Mucosa of stomach (tissue), 1 donor: ENCODE data around the gene APOBR.

Source experiments
- H3K27me3 ChIP-seq: one replicate; pipeline ENCODE4 v1.7.0; 2013; ENCODE audit warnings: mild to moderate bottlenecking, low read length; ENCODE audit not compliant: control insufficient read depth, insufficient read depth
- H3K36me3 ChIP-seq: one replicate; pipeline ENCODE4 v1.7.0; 2013; ENCODE audit warnings: low read length; ENCODE audit not compliant: control insufficient read depth, insufficient read depth
- H3K4me1 ChIP-seq: one replicate; pipeline ENCODE4 v1.7.0; 2013; ENCODE audit warnings: mild to moderate bottlenecking, low read length; ENCODE audit not compliant: control insufficient read depth, insufficient read depth
- H3K4me3 ChIP-seq: one replicate; pipeline ENCODE4 v1.7.0; 2013; ENCODE audit warnings: low read length
- H3K9ac ChIP-seq: one replicate; pipeline ENCODE4 v1.7.0; 2013; ENCODE audit warnings: mild to moderate bottlenecking, low read length, moderate library complexity
- H3K9me3 ChIP-seq: one replicate; pipeline ENCODE4 v1.7.0; 2013; ENCODE audit warnings: mild to moderate bottlenecking, low read length, moderate library complexity; ENCODE audit not compliant: control insufficient read depth
- donor health status: Pancreatic carcinoma.

APOBR gene

DNA sequence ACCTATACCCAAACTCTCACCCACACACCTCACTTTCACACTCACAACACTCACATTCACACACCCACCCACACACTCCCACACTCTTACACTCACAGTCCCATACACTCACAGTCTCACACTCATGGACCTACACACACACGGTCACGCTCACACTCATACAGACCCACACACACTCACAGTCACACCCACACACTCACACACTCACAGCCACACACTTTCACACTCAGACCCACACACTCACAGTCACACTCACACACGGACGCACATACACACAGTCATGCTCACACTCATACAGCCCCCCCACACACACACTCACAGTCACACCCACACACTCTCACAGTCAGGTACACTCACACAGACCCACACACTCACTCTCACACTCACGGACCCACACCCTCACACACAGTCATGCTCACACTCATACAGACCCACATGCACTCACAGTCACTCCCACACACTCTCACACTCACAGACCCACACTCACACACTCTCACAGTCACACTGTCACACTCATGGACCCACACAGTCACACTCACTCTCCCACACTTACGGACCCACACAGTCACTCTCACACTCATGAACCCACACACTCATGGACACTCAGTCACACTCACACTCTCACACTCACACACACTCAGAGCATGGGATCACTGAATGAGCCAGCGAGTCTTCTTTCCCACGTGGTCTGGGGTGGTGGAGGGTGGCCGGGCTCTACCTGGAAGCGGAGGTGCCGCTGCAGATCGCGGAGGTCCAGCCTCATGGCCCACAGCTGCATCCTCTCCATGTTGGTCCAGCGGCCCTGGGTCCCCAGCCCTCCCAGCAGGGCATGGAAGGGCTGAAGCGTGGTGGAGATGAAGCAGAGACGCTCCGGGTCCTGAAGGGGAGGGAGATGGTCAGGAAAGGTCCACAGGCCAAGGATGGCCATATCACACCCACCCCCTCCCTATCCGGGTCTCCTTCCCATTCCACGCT is 7.1 kb downstream of the APOBR start:
- Histone ChIP-seq H3K9me3 (no peaks in the 10 kb centered on the region), H3K27me3 (peaks cover 4% of the 10 kb centered on the region), H3K4me1 (no peaks in the 10 kb centered on the region), H3K36me3 (no peaks in the 10 kb centered on the region), H3K4me3 (no peak overlapping the region), H3K9ac (no peak overlapping the region)

DNA sequence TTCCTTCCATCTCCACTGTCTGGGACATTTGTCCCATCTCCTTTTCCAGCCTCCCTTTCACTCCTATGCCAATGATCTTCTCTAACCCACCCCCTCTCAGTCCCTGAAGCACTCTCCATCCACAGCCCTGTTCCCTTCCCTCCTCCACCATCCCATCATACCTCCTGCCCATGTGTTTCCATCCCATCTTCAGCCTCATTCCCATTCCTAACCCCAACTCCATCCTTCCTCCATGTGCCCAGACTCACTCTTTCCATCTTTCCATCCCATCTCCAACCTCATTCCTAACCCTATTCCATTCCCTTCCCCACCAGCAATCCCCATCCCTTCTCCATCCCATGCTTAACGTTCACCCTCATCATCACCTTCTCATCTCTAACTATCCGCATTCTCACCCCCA is 7.8 kb downstream of the APOBR start:
- Histone ChIP-seq H3K9me3 (no peaks in the 10 kb centered on the region), H3K27me3 (peaks cover 4% of the 10 kb centered on the region), H3K4me3 (no peak overlapping the region), H3K36me3 (no peaks in the 10 kb centered on the region), H3K9ac (no peak overlapping the region), H3K4me1 (no peaks in the 10 kb centered on the region)

DNA sequence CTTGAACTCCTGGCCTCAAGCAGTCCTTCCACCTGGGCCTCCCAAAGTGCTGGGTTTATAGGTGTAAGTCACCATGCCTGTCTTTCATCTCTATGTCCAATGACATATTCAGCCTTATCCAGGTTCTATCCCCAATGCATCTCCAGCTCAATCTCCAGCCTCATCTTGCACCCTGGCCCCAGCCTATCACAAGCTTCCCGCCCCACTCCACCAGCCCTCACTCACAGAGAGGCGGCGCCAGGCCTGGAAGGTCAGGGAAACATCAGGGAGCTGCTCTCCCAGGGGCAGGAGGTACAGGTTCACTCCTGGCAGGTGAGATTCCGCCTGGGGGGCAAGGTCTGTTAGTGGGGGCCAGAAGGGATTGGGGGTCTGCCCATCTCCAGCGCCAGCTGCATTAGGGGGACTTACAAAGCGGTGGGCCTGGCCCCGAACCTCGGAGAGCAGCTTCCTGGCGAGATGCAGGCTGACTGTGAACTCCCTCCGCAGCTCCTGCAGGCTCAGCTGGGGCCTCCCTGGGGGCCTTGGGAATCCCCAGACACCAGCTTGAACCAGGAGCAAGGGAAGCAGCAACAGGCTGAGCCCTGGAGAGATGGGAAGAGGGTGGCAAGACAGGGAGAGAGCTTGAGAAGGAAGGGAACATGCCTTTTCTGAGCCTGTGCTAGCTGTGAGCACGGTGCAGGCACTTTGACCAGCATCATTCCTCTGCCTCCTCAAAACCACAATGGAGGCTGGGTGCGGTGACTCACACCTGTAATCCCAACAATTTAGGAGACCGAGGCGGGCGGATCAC is 9.2 kb downstream of the APOBR start:
- Histone ChIP-seq H3K9me3 (no peaks in the 10 kb centered on the region), H3K4me1 (no peaks in the 10 kb centered on the region), H3K36me3 (no peaks in the 10 kb centered on the region), H3K9ac (no peak overlapping the region), H3K27me3 (peaks cover 4% of the 10 kb centered on the region), H3K4me3 (no peak overlapping the region)

DNA sequence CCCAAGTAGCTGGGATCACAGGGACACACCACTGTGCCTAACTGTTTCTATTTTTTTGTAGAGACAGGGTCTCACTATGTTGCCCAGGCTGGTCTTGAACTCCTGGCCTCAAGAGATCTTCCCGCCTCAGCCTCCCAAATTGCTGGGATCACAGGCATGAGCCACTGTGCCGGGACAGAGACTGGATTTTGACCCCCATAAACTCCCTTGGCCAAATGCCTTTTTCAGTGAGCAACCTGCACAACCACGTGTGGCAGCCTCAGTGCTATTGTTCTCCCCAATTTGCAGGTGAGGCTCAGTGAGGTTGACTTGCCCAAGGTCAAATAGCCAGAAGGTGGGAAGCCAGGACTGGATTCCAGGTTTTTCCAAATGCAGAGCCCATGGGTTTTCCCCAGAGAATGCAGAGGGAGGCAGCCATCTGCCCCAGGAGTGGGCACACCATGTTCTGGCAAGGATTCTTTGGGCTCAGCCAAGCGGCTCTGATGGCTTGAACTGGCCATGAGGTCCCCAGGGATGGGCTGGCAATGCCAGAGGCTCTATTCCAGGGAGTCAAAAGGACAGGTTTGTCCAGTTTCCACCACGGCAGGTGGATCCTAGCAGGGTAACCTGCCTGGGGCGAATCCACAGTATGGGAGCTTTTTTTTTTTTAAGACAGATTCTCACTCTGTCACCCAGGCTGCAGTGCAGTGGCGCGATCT is 10.4 kb downstream of the APOBR start:
- H3K4me3 ChIP-seq, result no peak overlapping the region
- H3K4me1 ChIP-seq, result no peaks in the 10 kb centered on the region
- no peaks in the 10 kb centered on the region for H3K9me3 ChIP-seq
- H3K9ac ChIP-seq, result no peak overlapping the region
- H3K36me3 ChIP-seq, result no peaks in the 10 kb centered on the region
- peaks cover 4% of the 10 kb centered on the region for H3K27me3 ChIP-seq

DNA sequence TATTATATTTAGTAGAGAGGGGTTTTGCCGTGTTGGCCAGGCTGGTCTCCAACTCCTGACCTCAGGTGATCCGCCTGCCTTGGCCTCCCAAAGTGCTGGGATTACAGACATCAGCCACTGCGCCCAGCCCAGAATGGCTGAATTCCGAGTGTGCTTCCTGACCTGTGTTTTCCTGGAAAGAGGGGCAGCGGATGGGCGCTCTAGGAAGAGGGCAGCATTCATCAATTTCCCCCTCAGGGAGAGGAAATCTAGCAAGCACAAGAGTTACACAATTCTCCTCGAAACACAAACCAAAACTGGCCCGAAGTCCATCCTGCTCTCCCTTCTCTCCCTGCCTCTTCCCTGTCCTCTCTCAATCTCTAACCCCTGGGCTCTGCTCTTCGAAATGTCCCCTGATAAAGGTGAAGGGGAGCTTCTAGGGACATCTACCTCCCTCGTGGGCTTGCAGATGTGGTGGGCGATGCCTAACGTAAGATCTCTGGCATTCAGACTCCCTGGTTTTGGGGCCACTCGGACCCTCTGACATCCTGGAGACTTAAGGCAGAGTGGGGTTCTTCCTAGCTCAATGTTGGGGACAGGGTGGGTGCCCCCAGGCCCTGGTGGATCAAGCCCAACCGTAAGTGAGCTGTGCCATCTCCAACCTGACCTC is 11.2 kb downstream of the APOBR start:
- Histone ChIP-seq H3K4me1 (no peaks in the 10 kb centered on the region), H3K9me3 (no peaks in the 10 kb centered on the region), H3K4me3 (no peak overlapping the region), H3K9ac (no peak overlapping the region), H3K27me3 (peaks cover 4% of the 10 kb centered on the region), H3K36me3 (no peaks in the 10 kb centered on the region)

DNA sequence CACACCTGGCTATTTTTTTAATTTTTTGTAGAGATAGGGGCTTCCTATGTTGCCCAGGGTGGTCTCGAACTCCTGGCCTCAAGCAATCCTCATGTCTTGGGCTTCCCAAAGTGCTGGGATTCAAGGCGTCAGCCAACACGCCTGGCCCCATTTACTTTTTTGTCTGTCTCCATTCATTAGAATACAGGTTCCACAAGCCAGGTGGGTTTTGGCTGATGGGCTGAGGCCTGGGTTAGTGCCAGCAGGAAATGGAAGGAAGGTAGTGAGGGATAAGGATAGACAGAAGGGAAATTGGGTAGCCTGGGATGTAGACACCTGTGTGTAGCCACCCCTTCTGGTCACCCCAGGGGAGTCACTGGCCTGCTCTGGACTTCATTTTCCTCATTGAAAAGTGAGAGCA is 16.6 kb downstream of the APOBR start:
- H3K4me1 ChIP-seq, result peaks cover 5% of the 10 kb centered on the region

DNA sequence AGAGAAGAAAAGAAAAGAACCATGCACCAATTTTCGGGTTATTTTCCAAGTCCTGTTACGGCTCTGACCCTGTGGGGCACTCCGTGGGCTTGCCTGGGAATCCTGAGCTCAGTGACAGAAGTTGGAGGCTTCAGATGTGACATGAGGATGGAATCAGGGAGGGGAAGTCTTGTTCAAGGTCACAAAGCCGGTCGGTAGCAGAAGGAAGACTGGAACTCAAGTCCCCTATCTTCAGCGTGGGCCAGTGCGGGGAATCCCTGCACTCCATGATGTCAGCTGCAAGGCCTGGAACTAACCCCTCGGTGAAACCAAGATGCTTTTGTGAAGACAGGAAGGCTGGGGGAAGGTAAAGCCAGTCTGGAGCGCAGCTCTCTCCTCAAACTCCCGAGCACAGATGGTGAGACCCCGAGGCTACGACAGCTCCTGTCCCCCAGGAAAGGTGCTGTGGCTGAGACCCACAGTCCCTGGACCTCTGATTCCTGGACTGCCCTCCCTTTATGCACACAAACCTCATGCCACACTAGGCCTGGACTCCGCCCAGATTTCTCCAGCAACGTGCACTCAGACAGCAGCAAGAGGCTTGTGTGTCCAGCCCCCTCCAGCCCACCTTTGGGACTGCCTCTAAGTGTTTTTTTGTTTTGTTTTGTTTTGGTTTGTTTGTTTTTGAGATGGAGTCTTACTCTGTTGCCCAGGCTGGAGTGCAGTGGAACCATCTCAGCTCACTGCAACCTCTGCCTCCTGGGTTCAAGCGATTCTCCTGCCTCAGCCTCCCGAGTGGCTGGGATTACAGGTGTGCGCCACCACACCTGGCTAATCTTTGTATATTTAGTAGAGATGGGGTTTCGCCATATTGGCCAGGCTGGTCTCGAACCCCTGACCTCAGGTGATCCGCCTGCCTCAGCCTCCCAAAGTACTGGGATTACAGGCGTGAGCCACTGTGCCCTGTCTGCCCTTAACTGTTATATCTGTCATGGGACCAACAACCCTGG is 17.7 kb downstream of the APOBR start:
- H3K4me3 ChIP-seq, result no peak overlapping the region
- no peak overlapping the region for H3K9ac ChIP-seq
- H3K4me1 ChIP-seq, result peaks cover 5% of the 10 kb centered on the region
- no peaks in the 10 kb centered on the region for H3K36me3 ChIP-seq
- no peaks in the 10 kb centered on the region for H3K9me3 ChIP-seq
- H3K27me3 ChIP-seq, result no peaks in the 10 kb centered on the region

More for the DNA sequence above, 16.6 kb downstream of the APOBR start:
- H3K9me3 ChIP-seq, result no peaks in the 10 kb centered on the region
- H3K36me3 ChIP-seq, result no peaks in the 10 kb centered on the region
- no peak overlapping the region for H3K9ac ChIP-seq
- H3K4me3 ChIP-seq, result no peak overlapping the region
- no peaks in the 10 kb centered on the region for H3K27me3 ChIP-seq

DNA sequence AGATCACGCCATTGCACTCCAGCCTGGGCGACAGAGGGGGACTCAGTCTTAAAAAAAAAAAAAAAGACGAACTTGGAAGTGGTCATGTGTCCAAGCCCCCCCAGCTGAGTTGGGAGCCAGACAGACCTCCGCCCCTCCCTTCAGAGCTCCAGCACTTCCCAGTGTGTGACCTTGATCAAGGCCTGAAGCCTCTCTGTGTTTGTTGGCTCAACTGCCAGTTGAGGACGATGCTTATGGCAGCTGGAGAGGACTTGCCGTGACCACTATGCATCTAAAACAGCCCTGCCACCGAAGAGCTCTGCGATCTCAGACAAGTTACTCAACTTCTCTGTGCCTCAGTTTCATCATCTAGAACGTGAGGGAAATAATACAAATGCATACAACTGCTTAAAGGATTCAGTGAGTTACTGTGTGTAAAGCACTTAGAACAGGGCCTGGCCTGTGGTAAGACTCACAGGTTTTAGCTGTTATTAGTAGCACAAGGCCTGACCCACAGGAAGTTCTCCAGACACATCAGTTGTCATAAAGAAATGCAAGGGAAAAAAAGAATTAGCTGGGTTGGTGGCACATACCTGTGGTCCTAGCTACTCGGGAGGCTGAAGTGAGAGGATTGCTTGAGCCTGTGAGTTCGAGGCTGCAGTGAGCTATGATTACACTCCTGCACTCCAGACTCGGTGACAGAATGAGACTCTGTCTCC is 19.2 kb downstream of the APOBR start:
- Histone ChIP-seq H3K27me3 (no peaks in the 10 kb centered on the region), H3K9ac (no peak overlapping the region), H3K9me3 (no peaks in the 10 kb centered on the region), H3K36me3 (no peaks in the 10 kb centered on the region), H3K4me3 (no peak overlapping the region), H3K4me1 (peaks cover 5% of the 10 kb centered on the region)

DNA sequence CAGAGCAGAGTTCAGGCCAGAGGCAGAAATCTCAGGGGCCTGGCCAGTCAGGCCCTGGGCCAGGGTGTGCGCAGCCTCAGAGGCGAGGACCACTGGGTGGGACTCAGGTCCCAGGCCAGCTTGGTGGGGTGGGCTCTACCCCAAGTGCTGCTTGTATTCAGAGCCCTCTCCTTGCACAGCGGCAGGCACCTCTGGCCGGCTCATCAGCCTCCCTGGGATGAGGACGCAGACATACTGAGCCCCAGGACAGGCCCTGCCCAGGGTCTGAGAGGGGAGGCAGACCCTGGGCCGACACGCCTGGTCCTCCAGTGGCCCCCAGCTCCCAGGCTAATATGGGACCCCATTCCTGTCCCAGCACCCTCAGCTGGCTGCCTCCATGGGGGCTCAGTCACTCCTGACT is 19.8 kb downstream of the APOBR start:
- H3K27me3 ChIP-seq, result no peaks in the 10 kb centered on the region
- H3K9me3 ChIP-seq, result no peaks in the 10 kb centered on the region
- H3K36me3 ChIP-seq, result no peaks in the 10 kb centered on the region
- no peak overlapping the region for H3K9ac ChIP-seq
- no peak overlapping the region for H3K4me3 ChIP-seq
- H3K4me1 ChIP-seq, result peaks cover 5% of the 10 kb centered on the region

DNA sequence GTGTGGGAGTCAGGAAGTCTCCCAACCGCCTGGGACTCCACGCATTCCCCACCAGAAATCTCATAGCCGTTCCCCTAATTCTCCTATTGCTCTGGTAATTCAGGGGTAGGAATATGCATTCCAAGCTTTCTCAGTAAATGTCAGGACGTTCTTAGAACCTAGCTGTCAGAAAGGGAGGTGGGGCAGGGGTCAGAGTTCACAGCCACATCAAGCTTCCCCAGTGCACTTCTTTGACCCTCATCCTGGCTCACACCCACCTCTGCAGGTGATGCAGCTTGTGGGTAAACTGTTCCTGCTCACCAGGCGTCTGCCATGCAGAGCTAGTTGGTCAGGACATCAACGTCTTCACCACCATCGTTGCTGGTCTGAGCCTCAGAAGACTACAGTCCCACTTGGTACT is 26.2 kb downstream of the APOBR start:
- Histone ChIP-seq H3K4me3 (no peak overlapping the region), H3K9ac (no peak overlapping the region), H3K36me3 (no peaks in the 10 kb centered on the region), H3K9me3 (no peaks in the 10 kb centered on the region), H3K4me1 (no peaks in the 10 kb centered on the region), H3K27me3 (no peaks in the 10 kb centered on the region)
